WERI-Rb-1 (cell line): ENCODE results near the gene PTPN11.
"Not testable (repeated sequence)": the region's sequence is repeated elsewhere in the genome, so short reads cannot be mapped to it uniquely, and the experiment has no call there.

Experiments used
- DNase-seq: peaks from one replicate; pipeline ENCODE4 v3.0.0-alpha.2; 2020
- H3K27ac ChIP-seq: fragments of 250-450 bp; sonication (Bioruptor Pico); 2 replicates; pipeline ENCODE4 v1.5.1; 2020; ENCODE audit warnings: mild to moderate bottlenecking, moderate library complexity
- H3K27me3 ChIP-seq: fragments of 250-450 bp; sonication (Bioruptor Pico); 2 replicates; pipeline ENCODE4 v1.5.1; 2021; ENCODE audit warnings: mild to moderate bottlenecking, low read depth, moderate library complexity; ENCODE audit not compliant: insufficient read depth, severe bottlenecking
- H3K36me3 ChIP-seq: fragments of 250-450 bp; sonication (Bioruptor Pico); 2 replicates; pipeline ENCODE4 v1.5.1; 2020; ENCODE audit warnings: mild to moderate bottlenecking, moderate library complexity
- H3K4me3 ChIP-seq: 2 replicates; pipeline ENCODE4 v1.5.1; 2011; ENCODE audit warnings: low read depth, mild to moderate bottlenecking, control low read depth, low read length
- H3K9me3 ChIP-seq: fragments of 250-450 bp; sonication (Bioruptor Pico); 2 replicates; pipeline ENCODE4 v1.5.1; 2021; ENCODE audit warnings: mild to moderate bottlenecking, moderate library complexity; ENCODE audit not compliant: severe bottlenecking
- CTCF ChIP-seq: IDR thresholded peaks from 2 replicates; pipeline ENCODE4 v1.5.1; 2011; ENCODE audit warnings: low read depth, mild to moderate bottlenecking, control low read depth, inconsistent platforms, low read length

Gene PTPN11

GRCh38 chr12:112515868-112516267 lies 97.1 kb downstream of the PTPN11 start:
- Histone ChIP-seq H3K36me3 (no peaks in the 10 kb centered on the region), H3K27me3 (no peaks in the 10 kb centered on the region), H3K9me3 (no peaks in the 10 kb centered on the region), H3K4me3 (no peak overlapping the region), H3K27ac (no peak overlapping the region)
- no peak for DNase-seq
- TF ChIP-seq CTCF: no peak

GRCh38 chr12:112517730-112518364 lies 99.1 kb downstream of the PTPN11 start:
- no peak for TF ChIP-seq CTCF

GRCh38 chr12:112518365-112518735 lies 99.6 kb downstream of the PTPN11 start:
- no peak overlapping the region for H3K27ac ChIP-seq
- H3K4me3 ChIP-seq: no peak overlapping the region
- no peaks in the 10 kb centered on the region for H3K36me3 ChIP-seq
- no peak for TF ChIP-seq CTCF
- H3K27me3 ChIP-seq: no peaks in the 10 kb centered on the region
- DNase-seq: no peak
- no peaks in the 10 kb centered on the region for H3K9me3 ChIP-seq

More at GRCh38 chr12:112517730-112518364, 99.1 kb downstream of the PTPN11 start:
- no peaks in the 10 kb centered on the region for H3K27me3 ChIP-seq
- no peak for DNase-seq
- H3K9me3 ChIP-seq: no peaks in the 10 kb centered on the region
- H3K36me3 ChIP-seq: no peaks in the 10 kb centered on the region
- no peak overlapping the region for H3K4me3 ChIP-seq
- no peak overlapping the region for H3K27ac ChIP-seq

GRCh38 chr12:112519841-112520340 lies 101.1 kb downstream of the PTPN11 start:
- H3K27ac ChIP-seq, H3K4me3 ChIP-seq, H3K27me3 ChIP-seq, H3K9me3 ChIP-seq, DNase-seq, H3K36me3 ChIP-seq: not testable (repeated sequence)

- Histone ChIP-seq H3K27me3 (peaks cover 20% of the 10 kb centered on the region), H3K27ac (no peak overlapping the region), H3K4me3 (no peak overlapping the region), H3K9me3 (no peaks in the 10 kb centered on the region), H3K36me3 (no peaks in the 10 kb centered on the region)
- no peak for DNase-seq
- no peak for TF ChIP-seq CTCF
Measured at GRCh38 chr12:112523856-112524255, 105.1 kb downstream of the PTPN11 start.

- Histone ChIP-seq H3K4me3 (no peak overlapping the region), H3K27ac (no peak overlapping the region), H3K36me3 (no peaks in the 10 kb centered on the region), H3K27me3 (peaks cover 20% of the 10 kb centered on the region), H3K9me3 (no peaks in the 10 kb centered on the region)
- TF ChIP-seq CTCF: no peak
- no peak for DNase-seq
Measured at GRCh38 chr12:112524269-112524668, 105.5 kb downstream of the PTPN11 start.
